Measurements from ENCODE around the gene SLC43A2. TPM values are rescaled to one million over a fixed set of nuclear protein-coding genes. Genes with fewer than 3 reads are reported as not detected.

SLC43A2 gene
- total and polyA plus RNA-seq, 10 of the 15 experiments (the other 5 are each of a cell fraction or from before 2014, with no cell fraction given) = 0.03 to 14.0 (median 5.3) TPM

- 80% methylated on average over 2 of the region's 3 CpGs for WGBS (ENCODE audit: insufficient coverage, insufficient replicate concordance, low lambda C conversion rate, missing lambda C conversion rate)
Measured at GRCh38 chr17:1558401-1558800, 70.2 kb downstream of the SLC43A2 start.

More at GRCh38 chr17:1558401-1558800, 70.2 kb downstream of the SLC43A2 start:
- Histone ChIP-seq H3K79me2 (ENCODE audit: control insufficient read depth, insufficient read depth, low read length) (peaks cover 58% of the 10 kb centered on the region), H3K27ac (ENCODE audit: control insufficient read depth, insufficient read depth) (no peak overlapping the region), H3K4me2 (ENCODE audit: control insufficient read depth, insufficient read depth) (no peak overlapping the region), H3K9me3 (replicated peaks; ENCODE audit: control insufficient read depth, insufficient read depth, low read length) (no peaks in the 10 kb centered on the region), H2AFZ (ENCODE audit: control insufficient read depth, low read depth, low read length) (no peak overlapping the region), H3K9ac (ENCODE audit: control insufficient read depth, insufficient read depth, low read length) (no peak overlapping the region), H4K20me1 (ENCODE audit: control insufficient read depth, insufficient read depth) (peaks cover 6% of the 10 kb centered on the region; the same call in 1 of the 2 replicates), H3K4me3 (no peak overlapping the region), H3K4me1 (ENCODE audit: control insufficient read depth, insufficient read depth, low read length) (peaks cover 37% of the 10 kb centered on the region), H3K27me3 (replicated peaks in 1 of 2; ENCODE audit: control insufficient read depth in 2 of 2, insufficient read depth in 2 of 2, low read length in 1 of 2) (no peaks in the 10 kb centered on the region), H3K36me3 (ENCODE audit: control insufficient read depth in 2 of 2, insufficient read depth in 2 of 2, low read length in 1 of 2) (peaks cover 2 to 6% of the 10 kb centered on the region in 2 experiments; a peak in 3 of 4 replicates)
- SMC1A ChIA-PET (ENCODE audit: uncharacterized antibody, unreplicated experiment) = interaction anchor here (1.4 kb wide), 1 partner anchor 25 kb away, joined by 3 read pairs; no protein-coding TSS in a partner anchor
- ATAC-seq = no peak
- in situ Hi-C loops (cut with MboI) = no loop called here
- no peak for FAIRE-seq
- RAD21 ChIA-PET (ENCODE audit: unreplicated experiment) = interaction anchor here (0.7 to 1.4 kb wide), 2 partner anchors 43 to 71 kb away, joined by 3 read pairs; partner anchors contain the start of gene SLC43A2
- no peak for DNase-seq (ENCODE audit: low read depth, low spot score)
- no TSS peak for BruUV-seq (replicated peaks)
- intact Hi-C loops (cut with micrococcal nuclease; ENCODE audit: unreplicated experiment) = no loop called here
- POLR2A ChIA-PET = no interaction called here
- CTCF ChIA-PET = interaction anchor here (1.1 kb wide), 2 partner anchors 15 to 71 kb away, joined by 3 to 4 read pairs; no protein-coding TSS in a partner anchor
- TF ChIP-seq TCF3 (IDR thresholded peaks at IDR 0.05; ENCODE audit: borderline replicate concordance, insufficient read depth, low read depth, low read length) = no peak
- no peak for TF ChIP-seq SP1 (IDR thresholded peaks at IDR 0.05; ENCODE audit: low read depth, low read length)
- TF ChIP-seq SUPT20H (IDR thresholded peaks at IDR 0.05; ENCODE audit: borderline replicate concordance, control insufficient read depth, low read depth, low read length) = no peak
- no peak for TF ChIP-seq DPF2 (IDR thresholded peaks at IDR 0.05)
- no peak for TF ChIP-seq CHD2 (IDR thresholded peaks at IDR 0.05; ENCODE audit: borderline replicate concordance, low read depth, low read length)
- TF ChIP-seq MTA3 (IDR thresholded peaks at IDR 0.05; ENCODE audit: borderline replicate concordance, low read length) = no peak
- no peak for TF ChIP-seq SUZ12 (IDR thresholded peaks at IDR 0.05; ENCODE audit: unreplicated experiment)
- TF ChIP-seq BHLHE40 (IDR thresholded peaks at IDR 0.05; ENCODE audit: borderline replicate concordance in 1 of 2, low read depth in 2 of 2, low read length in 1 of 2) = no peak
- no peak for TF ChIP-seq NFIC (IDR thresholded peaks at IDR 0.05; ENCODE audit: low read depth, low read length)
- TF ChIP-seq IRF3 (IDR thresholded peaks at IDR 0.05) = no peak
- no peak for TF ChIP-seq MEF2A (IDR thresholded peaks at IDR 0.05; ENCODE audit: insufficient read depth, low read depth, low read length)

Measured in GM12878 (cell line).